ENCODE data around the gene KCNE5.

DNA sequence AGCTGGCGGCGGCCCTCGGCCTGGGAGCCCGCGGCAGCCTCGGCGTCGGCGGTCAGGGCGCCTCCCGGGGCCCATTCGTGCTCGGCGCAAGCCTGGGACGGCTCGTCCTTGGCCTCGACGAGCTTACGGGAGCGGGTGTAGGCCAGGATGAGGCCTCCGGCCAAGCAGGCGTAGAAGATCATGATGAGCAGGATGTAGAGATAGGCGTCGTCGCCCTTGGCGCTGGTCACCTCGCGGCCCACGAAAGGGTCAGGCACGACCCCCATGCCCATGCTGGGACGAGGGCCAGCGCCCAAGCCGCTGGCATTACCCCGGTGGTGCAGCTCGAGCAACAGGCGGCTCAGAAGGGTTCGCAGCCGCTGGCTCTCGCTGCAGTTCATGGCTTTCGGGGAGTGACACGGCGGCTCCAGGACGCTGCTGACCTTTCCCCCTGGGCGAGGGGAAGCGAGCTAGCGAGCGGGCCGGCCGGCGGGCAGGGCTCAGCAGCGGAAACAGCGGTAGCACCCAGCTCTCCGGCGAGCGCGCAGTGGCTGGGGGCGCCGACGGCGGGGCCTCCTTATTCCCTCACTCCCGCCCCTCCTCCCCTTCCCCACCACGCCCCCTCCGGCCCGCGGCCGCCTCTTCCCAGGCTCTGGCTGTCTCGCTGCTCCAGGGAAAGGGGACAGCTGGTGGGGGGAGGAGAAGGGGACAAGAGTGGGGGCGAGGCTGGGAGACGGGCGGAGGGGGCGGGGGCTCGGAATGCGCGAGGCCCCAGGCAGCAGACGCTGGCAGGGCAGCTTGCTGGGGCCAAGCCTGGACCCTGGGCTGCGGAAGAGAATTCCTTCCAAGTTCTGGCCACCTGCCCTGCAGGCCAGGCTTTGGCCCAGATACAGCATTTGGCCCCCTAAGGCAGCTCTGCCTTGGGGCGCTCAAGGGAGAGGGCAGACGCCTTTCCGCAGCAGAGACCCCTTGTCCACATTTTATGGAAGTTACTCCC is at the start of gene KCNE5:
- TF ChIP-seq, protein P1, sequence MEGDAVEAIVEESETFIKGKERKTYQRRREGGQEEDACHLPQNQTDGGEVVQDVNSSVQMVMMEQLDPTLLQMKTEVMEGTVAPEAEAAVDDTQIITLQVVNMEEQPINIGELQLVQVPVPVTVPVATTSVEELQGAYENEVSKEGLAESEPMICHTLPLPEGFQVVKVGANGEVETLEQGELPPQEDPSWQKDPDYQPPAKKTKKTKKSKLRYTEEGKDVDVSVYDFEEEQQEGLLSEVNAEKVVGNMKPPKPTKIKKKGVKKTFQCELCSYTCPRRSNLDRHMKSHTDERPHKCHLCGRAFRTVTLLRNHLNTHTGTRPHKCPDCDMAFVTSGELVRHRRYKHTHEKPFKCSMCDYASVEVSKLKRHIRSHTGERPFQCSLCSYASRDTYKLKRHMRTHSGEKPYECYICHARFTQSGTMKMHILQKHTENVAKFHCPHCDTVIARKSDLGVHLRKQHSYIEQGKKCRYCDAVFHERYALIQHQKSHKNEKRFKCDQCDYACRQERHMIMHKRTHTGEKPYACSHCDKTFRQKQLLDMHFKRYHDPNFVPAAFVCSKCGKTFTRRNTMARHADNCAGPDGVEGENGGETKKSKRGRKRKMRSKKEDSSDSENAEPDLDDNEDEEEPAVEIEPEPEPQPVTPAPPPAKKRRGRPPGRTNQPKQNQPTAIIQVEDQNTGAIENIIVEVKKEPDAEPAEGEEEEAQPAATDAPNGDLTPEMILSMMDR (IDR thresholded peaks at IDR 0.05; ENCODE audit: low read depth, low read length, poor library complexity, severe bottlenecking): no peak
- TF ChIP-seq EZH2phosphoT487 (IDR thresholded peaks at IDR 0.05; ENCODE audit: borderline replicate concordance, low read length): no peak

Measured in DOHH2 (cell line).